Measurements from ENCODE around the gene SBNO2.

DNA sequence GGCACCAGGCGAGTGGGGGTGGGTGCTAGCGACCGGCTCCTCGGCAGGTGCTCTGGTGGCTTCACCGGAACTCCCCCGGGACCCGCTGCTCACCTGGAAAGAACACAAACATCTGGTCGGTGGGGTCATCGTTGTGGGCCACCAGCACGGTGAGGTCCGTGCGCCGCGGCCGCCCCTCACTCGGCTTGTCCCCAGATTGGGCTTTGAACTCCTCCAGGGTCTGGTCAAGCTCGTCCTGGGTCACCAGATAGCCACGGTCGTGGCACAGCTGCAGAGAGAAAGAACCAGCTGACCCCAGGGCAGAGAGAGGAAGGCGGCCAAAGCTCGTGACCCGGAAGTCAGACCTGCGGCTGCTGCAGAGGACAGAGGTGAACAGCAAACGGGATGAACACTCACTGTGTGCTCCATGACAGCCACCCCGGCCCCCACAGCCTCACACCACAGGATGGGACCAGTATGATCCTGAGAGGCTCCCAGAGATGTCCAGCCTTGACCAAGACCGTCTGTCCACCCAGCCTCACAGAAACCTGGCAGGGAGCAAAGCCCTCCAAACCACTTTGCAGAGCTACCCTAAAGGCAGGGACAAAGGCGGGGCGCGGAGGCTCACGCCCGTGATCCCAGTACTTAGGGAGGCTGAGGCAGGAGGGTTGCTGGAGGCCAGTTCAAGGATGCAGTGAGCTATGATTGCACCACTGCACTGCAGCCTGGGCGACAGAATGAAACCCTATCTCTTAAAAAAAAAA lies 80.1 kb downstream of the SBNO2 start:
- TF ChIP-seq CTCF (conservative IDR thresholded peaks at IDR 0.05; ENCODE audit: low read length) (no peak), EZH2phosphoT487 (IDR thresholded peaks at IDR 0.05; ENCODE audit: borderline replicate concordance, low read depth, low read length) (no peak)
